NCI-H226 (cell line): ENCODE results near the gene EVPLL.
A peak's percentile ranks its signal among the peaks of the same experiment; 100 is the strongest.
"Not testable (repeated sequence)": the region's sequence is repeated elsewhere in the genome, so short reads cannot be mapped to it uniquely, and the experiment has no call there.

Experiments
- DNase-seq: peaks from one replicate; pipeline ENCODE4 v3.0.0-alpha.2; 2015

Gene EVPLL

GRCh38 chr17:18379246-18380146, 1.9 kb downstream of the EVPLL start:
- no peak for DNase-seq

DNA sequence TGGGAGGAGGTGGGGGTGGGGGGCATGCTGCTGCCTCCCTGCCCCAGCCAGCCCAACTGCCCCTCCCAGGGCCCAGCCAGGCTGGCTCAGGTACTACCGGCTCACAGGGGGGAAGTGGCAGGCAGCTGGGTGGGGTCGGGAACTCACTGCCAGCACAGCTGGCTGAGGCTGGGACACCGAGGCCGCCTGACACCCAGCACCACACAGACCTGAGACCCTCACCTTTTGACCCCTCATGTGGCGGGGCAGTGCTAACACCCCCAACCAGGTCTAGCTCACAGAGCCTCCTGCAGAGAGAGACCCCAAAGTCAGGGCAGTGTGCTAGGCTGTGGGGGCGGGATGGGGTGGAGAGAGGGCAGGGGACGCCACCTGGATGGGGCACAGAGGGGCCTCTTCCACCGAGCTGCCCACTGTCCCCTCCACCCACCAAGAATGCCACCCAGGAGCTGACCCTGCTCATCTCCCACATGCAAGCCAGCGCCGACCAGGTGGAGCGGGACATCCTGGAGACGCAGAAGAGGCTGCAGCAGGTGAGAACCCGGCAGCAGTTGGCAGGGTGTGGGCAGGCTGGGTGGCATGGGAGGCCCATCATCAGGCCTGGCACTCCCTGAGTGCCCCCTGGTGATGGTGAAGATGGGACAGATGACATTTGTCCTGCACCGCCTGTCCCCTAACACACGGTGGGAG, 3.0 kb downstream of the EVPLL start:
- DNase-seq: no peak

DNA sequence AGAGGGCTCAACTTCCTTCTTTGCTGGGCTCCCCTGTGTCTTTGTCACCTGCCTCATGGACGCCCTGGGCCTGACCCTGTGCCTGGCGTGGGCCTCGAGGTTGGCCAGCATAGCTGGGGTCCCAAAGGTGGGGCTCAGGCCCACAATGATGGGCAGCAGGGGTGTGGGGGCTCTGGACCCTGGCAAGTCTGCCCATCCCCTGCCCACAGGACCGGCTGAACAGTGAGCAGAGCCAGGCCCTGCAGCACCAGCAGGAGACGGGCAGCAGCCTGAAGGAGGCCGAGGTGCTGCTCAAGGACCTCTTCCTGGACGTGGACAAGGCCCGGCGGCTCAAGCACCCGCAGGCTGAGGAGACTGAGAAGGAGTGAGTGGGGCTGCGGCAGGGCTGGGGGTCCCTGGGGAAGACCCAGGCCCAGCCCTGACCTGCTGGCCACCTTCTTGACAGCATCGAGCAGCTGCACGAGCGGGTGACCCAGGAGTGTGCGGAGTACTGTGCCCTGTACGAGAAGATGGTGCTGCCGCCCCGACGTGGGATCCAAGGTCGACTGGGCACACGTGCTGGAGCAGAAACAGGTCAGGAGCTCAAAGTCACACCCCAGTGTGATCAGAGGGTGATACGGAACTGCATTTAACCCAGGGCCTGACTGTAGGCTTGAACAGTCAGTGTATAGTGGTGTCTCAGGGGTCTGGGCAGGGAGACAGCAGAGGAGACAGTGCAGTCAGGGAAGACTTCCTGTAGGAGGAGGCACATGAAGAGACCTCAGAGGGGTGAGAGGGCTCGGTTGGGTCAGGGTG, 3.8 kb downstream of the EVPLL start:
- no peak for DNase-seq

GRCh38 chr17:18381953-18382245, 4.3 kb downstream of the EVPLL start:
- no peak for DNase-seq

DNA sequence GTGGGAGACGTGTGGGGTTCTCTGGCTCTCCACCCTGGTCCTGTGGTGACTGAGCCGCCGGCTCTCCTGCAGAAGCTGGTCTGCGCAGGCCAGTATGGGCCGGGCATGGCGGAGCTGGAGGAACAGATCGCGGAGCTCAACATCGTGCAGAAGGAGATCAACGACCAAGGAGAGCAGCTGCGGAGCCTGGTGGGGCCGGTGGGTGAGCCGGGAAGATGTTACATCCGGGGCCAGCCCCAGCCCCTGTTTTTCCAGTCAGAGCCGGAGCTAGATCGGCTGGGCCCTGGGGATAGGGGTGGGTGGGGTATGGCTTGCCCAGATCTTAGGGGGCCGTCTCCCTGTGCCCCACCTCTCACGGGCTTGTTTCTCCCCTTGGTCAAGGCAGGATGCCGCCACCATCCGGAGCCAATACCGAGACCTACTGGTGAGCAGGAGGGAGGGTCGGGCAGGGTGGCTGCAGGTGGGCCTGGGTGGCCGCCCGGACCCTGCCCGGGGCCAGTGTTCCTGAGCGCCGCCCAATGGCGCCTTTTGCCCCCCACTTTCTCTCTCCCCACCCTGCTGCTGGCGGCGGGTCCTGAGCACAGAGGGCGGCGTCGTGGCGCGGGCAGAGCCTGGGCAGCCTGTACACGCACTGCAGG, 5.0 kb downstream of the EVPLL start:
- DNase-seq: no peak

DNA sequence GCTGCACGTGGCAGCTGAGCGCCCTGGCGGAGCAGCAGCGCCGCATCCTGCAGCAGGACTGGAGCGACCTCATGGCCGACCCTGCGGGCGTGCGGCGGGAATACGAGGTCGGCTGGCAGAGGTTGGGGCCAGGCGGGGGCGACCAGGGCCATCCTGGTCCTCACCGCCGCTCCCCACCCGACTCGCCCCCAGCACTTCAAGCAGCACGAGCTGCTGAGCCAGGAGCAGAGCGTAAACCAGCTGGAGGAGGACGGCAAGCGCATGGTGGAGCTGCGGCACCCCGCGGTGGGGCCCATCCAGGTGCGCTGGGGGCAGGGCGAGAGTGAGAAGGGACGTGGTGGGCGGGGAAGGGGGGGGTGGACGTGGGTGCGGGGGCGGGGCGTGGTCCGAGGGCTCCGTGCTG, 5.5 kb downstream of the EVPLL start:
- not testable (repeated sequence) for DNase-seq

DNA sequence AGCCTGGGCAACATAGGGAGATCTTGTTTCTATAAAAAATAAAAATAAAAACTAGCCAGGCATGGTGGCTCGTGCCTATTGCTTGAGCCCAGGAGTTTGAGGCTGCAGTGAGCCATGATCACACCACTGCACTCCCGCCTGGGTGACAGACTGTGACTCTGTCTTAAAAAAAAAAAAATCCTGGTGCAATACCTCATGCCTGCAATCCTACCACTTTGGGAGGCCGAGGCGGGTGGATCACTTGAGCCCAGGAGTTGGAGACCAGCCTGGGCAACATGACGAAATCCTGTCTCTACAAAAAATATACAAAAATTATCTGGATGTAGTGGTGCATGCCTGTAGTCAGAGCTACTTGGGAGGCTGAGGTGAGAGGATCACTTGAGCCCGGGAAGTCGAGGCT, 6.7 kb downstream of the EVPLL start:
- DNase-seq: not testable (repeated sequence)

GRCh38 chr17:18387583-18387982, 10.0 kb downstream of the EVPLL start:
- DNase-seq: not testable (repeated sequence)

- not testable (repeated sequence) for DNase-seq
These were observed 10.7 kb downstream of the EVPLL start for GRCh38 chr17:18388266-18388665.

GRCh38 chr17:18388728-18389127, 11.2 kb downstream of the EVPLL start:
- not testable (repeated sequence) for DNase-seq

GRCh38 chr17:18401872-18402590, 24.5 kb downstream of the EVPLL start:
- DNase-seq: not testable (repeated sequence)

GRCh38 chr17:18403166-18403565, 25.6 kb downstream of the EVPLL start:
- not testable (repeated sequence) for DNase-seq

- not testable (repeated sequence) for DNase-seq
These were observed 26.0 kb downstream of the EVPLL start for GRCh38 chr17:18403604-18404003.

GRCh38 chr17:18408906-18409305, 31.3 kb downstream of the EVPLL start:
- DNase-seq: not testable (repeated sequence)

GRCh38 chr17:18409321-18409720, 31.7 kb downstream of the EVPLL start:
- DNase-seq: not testable (repeated sequence)

DNA sequence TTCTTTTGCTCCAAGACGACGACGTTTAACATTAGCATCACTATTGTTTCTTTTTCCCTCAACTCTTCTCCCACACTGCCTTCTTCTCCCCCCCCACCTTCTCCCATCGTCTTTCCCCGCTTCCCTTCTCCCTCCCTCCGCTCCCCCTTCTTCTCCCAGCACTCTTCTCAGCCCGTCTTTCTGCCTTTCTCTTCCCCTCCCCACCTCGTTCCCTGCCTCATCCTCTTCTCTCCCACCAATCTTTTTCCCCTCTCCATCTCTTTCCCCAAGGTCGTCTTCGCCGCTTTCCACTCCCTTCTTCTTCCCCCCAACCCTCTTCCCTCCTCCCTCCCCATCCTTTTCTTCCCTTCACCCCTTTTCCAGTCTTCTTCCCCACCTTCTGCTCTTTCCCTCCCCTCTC, 33.2 kb downstream of the EVPLL start:
- not testable (repeated sequence) for DNase-seq

- peak; percentile 14 for DNase-seq
These were observed 33.8 kb downstream of the EVPLL start for GRCh38 chr17:18411377-18411864.

GRCh38 chr17:18412001-18412538, 34.5 kb downstream of the EVPLL start:
- DNase-seq: not testable (repeated sequence)

- DNase-seq: not testable (repeated sequence)
These were observed 43.9 kb downstream of the EVPLL start for GRCh38 chr17:18421521-18421920.

GRCh38 chr17:18422464-18422863, 44.9 kb downstream of the EVPLL start:
- DNase-seq: not testable (repeated sequence)

GRCh38 chr17:18423015-18423414, 45.4 kb downstream of the EVPLL start:
- DNase-seq: not testable (repeated sequence)

GRCh38 chr17:18425593-18425992, 48.0 kb downstream of the EVPLL start:
- not testable (repeated sequence) for DNase-seq
